Upper lobe of left lung (tissue), 4 donors: Measurements from ENCODE around the gene OPN1SW.

Experiments used
- EP300 ChIP-seq, 4 donors: sonication (generic); formaldehyde crosslinking; IDR thresholded peaks; one replicate each; pipeline ENCODE4 v1.5.1; 2017; ENCODE audit warnings: antibody characterized with exemption in 4 of 4, control low read depth in 2 of 4
- POLR2A ChIP-seq, 4 donors: fragments of 450-650 bp; IDR thresholded peaks; one replicate each; pipeline ENCODE4 v1.5.1; 2016 to 2017; ENCODE audit warnings: antibody characterized with exemption in 4 of 4, mild to moderate bottlenecking in 2 of 4
- POLR2AphosphoS5 ChIP-seq, 2 donors: sonication (generic); formaldehyde crosslinking; IDR thresholded peaks; one replicate each; pipeline ENCODE4 v1.5.1; 2017; ENCODE audit warnings: antibody characterized with exemption in 2 of 2
- TF ChIP-seq, protein P1 (sequence below), 6 experiments: fragments of 450-650 bp in 4 of 6; fragments of 200-600 bp in 2 of 6; sonication (generic) in 2 of 6; IDR thresholded peaks; one replicate each; pipeline ENCODE4 v1.5.1; 2016 to 2019; ENCODE audit warnings: antibody characterized with exemption in 6 of 6

DNA sequence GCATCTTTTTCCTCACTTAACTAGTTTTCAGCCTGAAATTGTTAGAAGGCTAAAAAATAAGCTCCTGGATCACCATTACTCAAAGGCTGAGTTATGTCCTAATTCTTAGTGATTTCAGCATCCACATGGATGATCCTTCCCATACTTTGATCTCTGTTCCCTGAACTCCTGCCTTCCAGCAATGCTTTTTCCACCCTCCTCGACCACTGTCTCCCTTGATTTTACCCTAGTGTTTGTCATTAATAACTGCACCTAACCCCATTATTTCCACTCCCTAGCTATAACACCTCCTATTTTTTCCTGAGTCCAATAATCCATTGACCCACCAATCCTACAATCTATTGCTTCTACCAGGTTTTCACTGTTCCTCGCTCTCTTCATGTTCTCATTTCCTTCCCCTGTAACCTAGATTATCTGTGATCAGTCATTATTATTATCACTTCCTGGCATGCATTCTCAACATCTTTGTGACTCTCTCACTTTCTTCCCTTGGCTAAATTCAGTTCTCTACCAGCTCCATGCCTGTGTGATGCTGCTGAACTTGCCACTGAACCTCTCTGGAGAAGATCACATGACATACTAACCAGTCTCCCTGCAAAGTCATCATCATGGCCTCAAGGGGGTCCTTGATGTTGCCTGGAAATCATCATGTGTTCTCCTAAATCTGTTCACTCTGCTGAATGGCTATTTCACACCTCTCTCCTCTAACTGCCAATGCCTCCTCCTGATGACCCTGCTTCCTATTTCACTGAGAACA, 42.9 kb downstream of the OPN1SW start:
- TF ChIP-seq, protein P1, sequence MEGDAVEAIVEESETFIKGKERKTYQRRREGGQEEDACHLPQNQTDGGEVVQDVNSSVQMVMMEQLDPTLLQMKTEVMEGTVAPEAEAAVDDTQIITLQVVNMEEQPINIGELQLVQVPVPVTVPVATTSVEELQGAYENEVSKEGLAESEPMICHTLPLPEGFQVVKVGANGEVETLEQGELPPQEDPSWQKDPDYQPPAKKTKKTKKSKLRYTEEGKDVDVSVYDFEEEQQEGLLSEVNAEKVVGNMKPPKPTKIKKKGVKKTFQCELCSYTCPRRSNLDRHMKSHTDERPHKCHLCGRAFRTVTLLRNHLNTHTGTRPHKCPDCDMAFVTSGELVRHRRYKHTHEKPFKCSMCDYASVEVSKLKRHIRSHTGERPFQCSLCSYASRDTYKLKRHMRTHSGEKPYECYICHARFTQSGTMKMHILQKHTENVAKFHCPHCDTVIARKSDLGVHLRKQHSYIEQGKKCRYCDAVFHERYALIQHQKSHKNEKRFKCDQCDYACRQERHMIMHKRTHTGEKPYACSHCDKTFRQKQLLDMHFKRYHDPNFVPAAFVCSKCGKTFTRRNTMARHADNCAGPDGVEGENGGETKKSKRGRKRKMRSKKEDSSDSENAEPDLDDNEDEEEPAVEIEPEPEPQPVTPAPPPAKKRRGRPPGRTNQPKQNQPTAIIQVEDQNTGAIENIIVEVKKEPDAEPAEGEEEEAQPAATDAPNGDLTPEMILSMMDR (IDR thresholded peaks at IDR 0.05), result no peak
- TF ChIP-seq POLR2A (IDR thresholded peaks at IDR 0.05), result no peak
- TF ChIP-seq POLR2AphosphoS5 (IDR thresholded peaks at IDR 0.05), result no peak
- TF ChIP-seq EP300 (IDR thresholded peaks at IDR 0.05), result no peak
